Measurements from ENCODE around the gene GRM1. TPM values are rescaled to one million over a fixed set of nuclear protein-coding genes. Genes with fewer than 3 reads are reported as not detected.
"Not testable (repeated sequence)": the region's sequence is repeated elsewhere in the genome, so short reads cannot be mapped to it uniquely, and the experiment has no call there.

Gene GRM1
- total RNA-seq, 1 donor from 2014 or later = 1.3 TPM

GRCh38 chr6:146177785-146178184, 148.9 kb downstream of the GRM1 start:
- intact Hi-C loops (cut with micrococcal nuclease) = no loop called here
- ATAC-seq (no peak), DNase-seq (no peak)

GRCh38 chr6:146183831-146184230, 155.0 kb downstream of the GRM1 start:
- no peak for DNase-seq
- no peak for ATAC-seq
- intact Hi-C loops (cut with micrococcal nuclease) = no loop called here

- intact Hi-C loops (cut with micrococcal nuclease) = no loop called here
- DNase-seq = no peak
- no peak for ATAC-seq
These were observed 155.8 kb downstream of the GRM1 start for GRCh38 chr6:146184701-146185100.

GRCh38 chr6:146189131-146189530, 160.3 kb downstream of the GRM1 start:
- no peak for DNase-seq
- no peak for ATAC-seq
- intact Hi-C loops (cut with micrococcal nuclease) = no loop called here

DNA sequence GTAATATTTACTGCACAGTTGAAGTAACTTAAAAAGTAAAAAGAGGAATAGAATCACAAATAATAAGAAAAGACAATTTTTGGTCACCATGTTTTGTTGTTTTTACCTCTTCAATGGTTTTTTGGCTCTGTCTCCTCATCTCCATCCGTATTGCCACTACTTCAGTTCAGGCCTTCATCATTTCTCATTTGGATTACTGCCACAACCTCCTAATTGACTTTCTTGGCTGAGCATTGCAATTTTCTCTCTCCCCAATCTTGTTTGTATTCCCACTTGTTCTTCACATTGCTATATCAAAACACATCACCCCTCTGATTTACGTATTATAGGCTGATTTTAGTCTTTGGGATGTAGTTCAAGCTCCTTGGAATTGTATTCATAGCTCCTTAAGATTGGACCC, 161.7 kb downstream of the GRM1 start:
- ATAC-seq = no peak
- intact Hi-C loops (cut with micrococcal nuclease) = no loop called here
- DNase-seq = no peak

GRCh38 chr6:146191166-146191565, 162.3 kb downstream of the GRM1 start:
- intact Hi-C loops (cut with micrococcal nuclease) = no loop called here
- ATAC-seq (no peak), DNase-seq (no peak)

GRCh38 chr6:146191612-146192011, 162.8 kb downstream of the GRM1 start:
- ATAC-seq (no peak), DNase-seq (no peak)
- intact Hi-C loops (cut with micrococcal nuclease) = no loop called here

DNA sequence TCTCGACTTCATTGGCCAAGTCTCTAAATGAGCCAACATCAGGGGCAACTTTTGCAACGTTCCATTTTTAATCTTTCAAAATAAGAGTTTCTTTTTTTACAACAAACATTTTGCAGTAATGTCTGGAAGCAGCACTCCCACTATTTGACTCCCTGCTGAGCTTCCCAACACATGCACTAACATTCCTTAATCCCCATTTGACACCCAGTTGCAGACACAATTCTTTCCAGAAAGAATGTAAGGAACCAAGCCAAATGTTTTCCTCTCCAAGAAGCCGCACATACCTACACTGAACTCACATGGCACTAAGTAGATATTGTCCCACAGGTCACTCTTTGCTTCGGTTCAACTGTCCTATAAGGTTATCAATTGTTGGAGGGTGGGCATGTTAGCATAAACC, 165.6 kb downstream of the GRM1 start:
- ATAC-seq (no peak), DNase-seq (no peak)
- intact Hi-C loops (cut with micrococcal nuclease) = no loop called here

DNA sequence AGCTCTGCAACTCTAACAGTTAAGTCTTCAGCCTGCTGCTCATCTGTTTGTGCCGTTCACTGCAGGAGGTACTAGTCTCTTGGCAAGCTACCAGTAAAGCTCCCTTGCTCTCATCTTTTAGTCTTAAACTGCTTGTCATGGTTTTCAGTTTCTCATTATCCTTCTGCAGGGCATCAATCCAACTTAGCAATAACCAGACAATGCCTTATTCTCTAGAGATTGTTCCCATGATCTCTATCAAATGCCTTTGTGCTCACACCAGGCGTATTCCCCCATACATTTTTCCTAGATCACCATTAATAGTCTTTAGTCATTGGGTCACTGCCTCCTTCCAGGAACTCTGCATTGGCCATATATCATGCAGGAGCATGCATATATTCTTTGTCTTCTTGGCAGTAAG, 171.3 kb downstream of the GRM1 start:
- ATAC-seq (no peak), DNase-seq (no peak)
- intact Hi-C loops (cut with micrococcal nuclease) = no loop called here

DNA sequence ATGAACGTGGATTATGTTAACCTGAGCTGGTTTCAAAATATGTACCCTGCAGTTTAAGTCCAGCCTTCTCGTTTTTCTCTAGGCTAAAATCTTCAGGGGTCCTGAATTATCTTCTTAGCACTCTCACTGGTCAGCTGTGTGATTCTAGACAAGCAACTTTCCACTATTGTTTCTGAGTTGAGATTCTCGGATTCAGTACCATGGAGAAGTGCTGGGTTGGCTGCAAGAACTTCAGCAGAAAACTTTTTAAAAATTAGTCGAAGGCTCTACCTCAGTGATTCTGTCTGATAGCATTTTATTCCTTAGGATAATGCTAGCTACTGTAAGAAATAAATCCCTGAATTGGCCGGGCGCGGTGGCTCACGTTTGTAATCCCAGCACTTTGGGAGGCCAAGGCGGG, 173.7 kb downstream of the GRM1 start:
- no peak for DNase-seq
- intact Hi-C loops (cut with micrococcal nuclease) = no loop called here
- ATAC-seq = no peak

- DNase-seq (no peak), ATAC-seq (no peak)
- intact Hi-C loops (cut with micrococcal nuclease) = no loop called here
These were observed 181.1 kb downstream of the GRM1 start for GRCh38 chr6:146209942-146210341.

DNA sequence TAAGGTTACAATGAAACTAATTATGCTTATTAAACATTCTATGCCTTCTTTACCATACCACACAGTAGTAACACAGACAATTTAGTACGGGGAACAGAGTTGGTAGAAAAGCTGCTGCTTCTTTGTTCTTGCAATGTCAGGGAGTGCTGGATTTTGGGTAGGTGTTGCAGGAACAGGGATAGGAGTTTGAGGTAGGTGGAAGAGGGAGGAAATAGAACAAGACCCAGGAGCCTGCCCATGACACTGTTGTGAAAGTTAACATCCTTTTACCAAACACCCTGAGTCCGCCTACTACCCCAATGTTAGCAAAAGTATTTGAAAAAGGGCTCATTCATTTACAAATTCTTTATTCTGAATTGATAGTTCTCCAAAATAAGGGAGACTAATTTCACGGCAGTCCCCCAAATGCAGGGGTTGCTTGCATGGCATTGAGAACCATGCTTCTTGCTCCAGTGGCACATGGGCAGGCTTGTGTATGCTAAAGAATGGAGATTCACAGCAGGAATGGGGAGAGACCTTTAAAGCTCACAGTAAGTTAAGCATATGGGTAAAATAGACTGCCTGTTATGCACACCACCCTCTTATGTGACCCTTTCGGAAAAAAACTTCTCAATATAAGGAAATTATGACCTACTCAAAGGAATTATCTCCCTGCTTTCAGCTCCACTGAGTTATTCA, 181.7 kb downstream of the GRM1 start:
- intact Hi-C loops (cut with micrococcal nuclease) = no loop called here
- ATAC-seq (no peak), DNase-seq (no peak)

GRCh38 chr6:146211646-146212045, 182.8 kb downstream of the GRM1 start:
- ATAC-seq (no peak), DNase-seq (no peak)
- intact Hi-C loops (cut with micrococcal nuclease) = no loop called here

GRCh38 chr6:146212781-146213180, 183.9 kb downstream of the GRM1 start:
- intact Hi-C loops (cut with micrococcal nuclease) = no loop called here
- DNase-seq (no peak), ATAC-seq (no peak)

DNA sequence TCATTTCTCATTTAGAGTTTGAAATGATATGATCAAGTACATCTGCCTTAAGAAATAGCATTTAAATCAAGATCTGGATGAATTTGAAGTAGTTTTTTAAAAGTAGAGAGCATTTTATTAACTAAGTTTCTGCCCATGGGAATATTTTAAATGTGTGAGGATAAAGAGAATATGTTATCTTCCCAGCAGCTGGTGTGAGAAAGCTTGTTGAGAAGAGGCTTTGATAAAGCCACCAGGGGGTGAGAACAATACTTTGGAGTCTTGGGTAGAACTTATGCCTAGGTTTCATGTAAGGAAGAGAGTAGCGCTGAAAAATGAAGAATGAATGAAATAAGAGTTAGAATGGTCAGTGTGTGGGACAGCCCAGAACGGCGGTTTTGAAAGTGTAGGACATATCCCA, 190.2 kb downstream of the GRM1 start:
- ATAC-seq (no peak), DNase-seq (no peak)
- intact Hi-C loops (cut with micrococcal nuclease) = no loop called here

DNA sequence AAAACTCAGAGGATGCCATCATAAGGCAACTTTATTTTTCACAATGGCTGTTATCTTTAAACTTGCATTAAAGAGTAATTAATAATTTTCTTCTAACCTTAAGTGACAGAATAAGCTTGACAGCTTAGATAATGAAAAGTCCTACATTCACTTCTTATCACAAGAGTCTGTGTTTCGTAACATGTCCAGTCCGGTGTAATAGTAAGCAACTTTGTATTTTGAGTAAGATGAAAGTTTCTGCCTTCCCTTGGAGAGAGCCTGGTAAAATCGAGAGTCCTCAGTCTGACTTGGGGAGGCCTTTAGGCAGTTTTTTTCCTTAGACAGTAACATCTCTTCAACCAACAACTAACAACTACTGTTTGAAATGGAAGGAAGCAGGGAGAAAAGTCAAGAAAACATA, 195.6 kb downstream of the GRM1 start:
- DNase-seq = no peak
- intact Hi-C loops (cut with micrococcal nuclease) = no loop called here
- no peak for ATAC-seq

DNA sequence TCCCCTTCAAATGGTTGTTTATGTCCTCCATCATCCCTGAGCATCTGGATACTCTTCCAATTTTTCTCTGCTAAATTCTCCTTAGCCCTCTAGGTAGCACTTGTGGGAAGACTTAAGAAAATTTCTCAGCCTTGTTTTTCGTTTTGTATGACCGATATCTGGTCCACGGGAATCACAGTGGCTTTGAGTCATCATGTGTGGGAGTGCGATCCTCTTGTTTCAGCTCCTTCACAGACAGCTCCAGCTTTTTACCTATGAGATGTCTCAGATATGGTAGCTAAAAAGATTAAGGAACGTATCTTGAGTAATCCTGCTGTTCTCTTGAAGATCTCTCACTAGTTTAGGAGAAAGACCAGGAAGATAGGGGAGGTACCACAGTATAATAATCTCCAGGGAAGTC, 196.1 kb downstream of the GRM1 start:
- DNase-seq (no peak), ATAC-seq (no peak)
- intact Hi-C loops (cut with micrococcal nuclease) = no loop called here

DNA sequence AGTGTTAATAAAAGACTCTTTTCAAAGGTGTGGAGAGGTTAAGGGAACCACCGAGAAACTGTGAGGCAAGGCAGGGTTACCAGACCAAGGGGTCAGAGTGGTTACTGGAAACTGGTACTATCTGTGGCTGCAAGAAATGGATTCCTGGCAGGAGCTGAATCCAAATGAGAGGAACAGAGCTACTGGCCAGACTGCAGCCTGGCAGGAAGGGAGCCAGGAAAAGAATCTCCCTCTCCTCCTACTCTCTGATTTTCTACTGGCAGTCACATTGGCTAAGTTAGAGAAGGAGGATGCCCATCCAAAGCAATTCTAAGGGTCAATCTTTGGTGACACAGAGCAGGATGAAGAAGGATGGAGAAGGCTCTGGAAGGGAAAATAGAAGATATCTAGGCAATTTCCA, 211.5 kb downstream of the GRM1 start:
- intact Hi-C loops (cut with micrococcal nuclease) = no loop called here
- no peak for ATAC-seq

DNA sequence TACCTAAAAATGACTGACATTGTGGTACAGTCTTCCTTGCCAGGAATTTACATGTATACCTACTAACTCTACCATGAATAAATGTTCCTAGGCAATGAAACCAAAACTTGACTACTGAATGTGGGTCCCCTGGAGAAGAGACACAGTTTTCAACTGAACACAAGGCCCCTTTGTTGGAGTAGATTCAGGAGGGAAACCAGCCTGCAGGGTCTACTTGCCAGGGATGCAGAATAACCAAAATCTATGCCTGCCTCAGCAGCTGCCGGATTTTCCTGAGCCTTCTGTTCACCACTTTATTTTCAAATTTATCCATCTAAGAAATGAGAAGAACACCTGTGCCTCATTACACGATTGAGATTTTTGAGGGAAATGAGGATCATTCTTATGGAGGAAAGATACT, 211.9 kb downstream of the GRM1 start:
- ATAC-seq = no peak
- DNase-seq = no peak
- intact Hi-C loops (cut with micrococcal nuclease) = no loop called here

More for the DNA sequence above, 211.5 kb downstream of the GRM1 start:
- DNase-seq = no peak

DNA sequence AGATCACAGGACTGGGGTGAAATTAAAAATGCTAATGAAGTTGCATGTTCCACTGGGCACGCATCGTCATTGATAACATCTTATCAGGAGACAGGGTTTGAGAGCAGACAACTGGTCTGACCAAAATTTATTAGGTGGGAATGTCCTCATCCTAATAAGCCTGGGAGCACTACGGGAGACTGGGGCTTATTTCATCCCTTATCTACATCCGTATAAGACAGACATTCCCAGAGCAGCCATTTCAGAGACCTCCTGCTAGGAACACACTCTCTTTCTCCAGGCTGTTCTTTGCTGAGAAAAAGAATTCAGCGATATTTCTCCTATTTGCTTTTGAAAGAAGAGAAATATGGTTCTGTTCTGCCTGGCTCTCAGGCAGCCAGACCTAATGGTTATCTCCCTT, 214.8 kb downstream of the GRM1 start:
- ATAC-seq; intact Hi-C loops (cut with micrococcal nuclease); DNase-seq: not testable (repeated sequence)

GRCh38 chr6:146244630-146245143, 215.8 kb downstream of the GRM1 start:
- DNase-seq = no peak
- intact Hi-C loops (cut with micrococcal nuclease) = no loop called here
- ATAC-seq = no peak

GRCh38 chr6:146246028-146246427, 217.2 kb downstream of the GRM1 start:
- no peak for ATAC-seq
- intact Hi-C loops (cut with micrococcal nuclease) = no loop called here

More at GRCh38 chr6:146246028-146246427, 217.2 kb downstream of the GRM1 start:
- DNase-seq = no peak

All from left ventricle myocardium superior (tissue), 1 donor.